OCI-LY7 (cell line): ENCODE results near the gene CACNB2. TPM values are rescaled to one million over a fixed set of nuclear protein-coding genes. Genes with fewer than 3 reads are reported as not detected.
A peak's percentile ranks its signal among the peaks of the same experiment; 100 is the strongest.

Experiments used
- BruUV-seq: library from RNA; stranded (reverse); fragments of 400-500 nt; replicated peaks from 2 replicates; lab custom pipeline; 2021; lab: Mats Ljungman, UMichigan
- CTCF ChIA-PET: fragments of 300-600 bp; sonication (Branson Sonifier 250); formaldehyde crosslinking; loops from one replicate; lab custom pipeline; 2022; ENCODE audit warnings: antibody characterized with exemption; ENCODE audit not compliant: unreplicated experiment; lab: Charles Lee
- POLR2A ChIA-PET: fragments of 300-600 bp; sonication (Branson Sonifier 250); formaldehyde crosslinking; loops from one replicate; lab custom pipeline; 2022; ENCODE audit warnings: antibody characterized with exemption; lab: Charles Lee
- DNase-seq: peaks from one replicate; pipeline ENCODE4 v3.0.0-alpha.2; 2015; ENCODE audit warnings: low spot score
- H2AFZ ChIP-seq: fragments of 200-600 bp; sonication (generic), shearing (Covaris generic); 2 replicates; pipeline ENCODE4 v1.6.1; 2014; ENCODE audit warnings: mild to moderate bottlenecking, antibody characterized with exemption, low read length, moderate library complexity
- H3K27ac ChIP-seq: fragments of 200-600 bp; sonication (generic); 2 replicates; pipeline ENCODE4 v1.5.1; 2014; ENCODE audit warnings: mixed run types, low read depth, mild to moderate bottlenecking, moderate library complexity, low read length, inconsistent platforms; ENCODE audit not compliant: poor library complexity, severe bottlenecking
- H3K36me3 ChIP-seq: fragments of 200-600 bp; sonication (generic); 2 replicates; pipeline ENCODE4 v1.6.1; 2014; ENCODE audit warnings: mild to moderate bottlenecking, antibody characterized with exemption, low read length, moderate library complexity, mixed read lengths; ENCODE audit not compliant: insufficient read depth
- H3K4me1 ChIP-seq: fragments of 200-600 bp; sonication (generic); 2 replicates; pipeline ENCODE4 v1.5.1; 2014; ENCODE audit warnings: mild to moderate bottlenecking, low read length; ENCODE audit not compliant: insufficient read depth, poor library complexity, severe bottlenecking
- H3K4me2 ChIP-seq: fragments of 200-600 bp; sonication (generic); 2 replicates; pipeline ENCODE4 v1.6.1; 2014; ENCODE audit warnings: mild to moderate bottlenecking, low read length
- H3K4me3 ChIP-seq: fragments of 200-600 bp; sonication (generic); 2 replicates; pipeline ENCODE4 v1.5.1; 2014; ENCODE audit warnings: mild to moderate bottlenecking, low read depth, low read length; ENCODE audit not compliant: poor library complexity, severe bottlenecking
- H3K79me2 ChIP-seq: fragments of 200-600 bp; sonication (generic); 2 replicates; pipeline ENCODE4 v1.6.1; 2016; ENCODE audit warnings: low read depth, mild to moderate bottlenecking, low read length, moderate library complexity, mixed read lengths; ENCODE audit not compliant: insufficient read depth
- H3K9me2 ChIP-seq: fragments of 200-600 bp; sonication (generic); 2 replicates; pipeline ENCODE4 v1.6.1; 2016; ENCODE audit warnings: mild to moderate bottlenecking, low read length, mixed read lengths; ENCODE audit not compliant: insufficient read depth
- H3K9me3 ChIP-seq: fragments of 200-600 bp; sonication (generic); 2 replicates; pipeline ENCODE4 v1.6.1; 2014; ENCODE audit warnings: mild to moderate bottlenecking, mixed run types, low read length, mixed read lengths
- H4K20me1 ChIP-seq: fragments of 200-600 bp; sonication (generic); 2 replicates; pipeline ENCODE4 v1.6.1; 2014; ENCODE audit warnings: mild to moderate bottlenecking, antibody characterized with exemption, low read length, moderate library complexity, mixed read lengths; ENCODE audit not compliant: insufficient read depth
- CTCF ChIP-seq: fragments of 200-600 bp; sonication (generic); conservative IDR thresholded peaks from 2 replicates; pipeline ENCODE4 v1.5.1; 2014; ENCODE audit warnings: mild to moderate bottlenecking, antibody characterized with exemption, low read length, moderate library complexity, mixed read lengths
- EZH2phosphoT487 ChIP-seq: fragments of 200-600 bp; sonication (generic); IDR thresholded peaks from 2 replicates; pipeline ENCODE4 v1.6.1; 2018; ENCODE audit warnings: low read depth, borderline replicate concordance, mild to moderate bottlenecking, mixed run types, antibody characterized with exemption, low read length, moderate library complexity, mixed read lengths
- intact Hi-C: fragments of 100-400 bp; cut with micrococcal nuclease; formaldehyde crosslinking; loops from one replicate; pipeline ENCODE4 v1.10.0; 2022; ENCODE audit not compliant: unreplicated experiment
- total RNA-seq, 2 experiments: library from RNA; depleted of rRNA in 1 of 2; stranded (reverse); fragments of >200 nt in 1 of 2; shearing (Covaris generic) in 1 of 2; gene quantifications; 2 replicates each; pipeline ENCODE4 v1.2.3, GENCODE V29; 2014 to 2022

CACNB2 gene
- total RNA-seq, 2 experiments from 2014 or later = not detected

- no peak overlapping the region for H3K4me3 ChIP-seq
- no peaks in the 10 kb centered on the region for H3K4me1 ChIP-seq
- no peaks in the 10 kb centered on the region for H3K9me2 ChIP-seq
- H3K36me3 ChIP-seq = no peaks in the 10 kb centered on the region
- H3K27ac ChIP-seq = no peak overlapping the region
- no TSS peak for BruUV-seq
- peak; percentile 6 for DNase-seq
- H3K9me3 ChIP-seq = no peaks in the 10 kb centered on the region
- no peak overlapping the region for H2AFZ ChIP-seq
- TF ChIP-seq CTCF = peak; percentile 67
- no peak for TF ChIP-seq EZH2phosphoT487
- CTCF ChIA-PET = no interaction called here
- no peaks in the 10 kb centered on the region for H3K79me2 ChIP-seq
- intact Hi-C loops = loop anchor here (10.0 kb wide), 2 partner anchors 370 to 470 kb away; no protein-coding TSS in a partner anchor
- no peak overlapping the region for H3K4me2 ChIP-seq
- POLR2A ChIA-PET = no interaction called here
- no peaks in the 10 kb centered on the region for H4K20me1 ChIP-seq
Measured at GRCh38 chr10:18214691-18215563, 74.7 kb downstream of the CACNB2 start.

DNA sequence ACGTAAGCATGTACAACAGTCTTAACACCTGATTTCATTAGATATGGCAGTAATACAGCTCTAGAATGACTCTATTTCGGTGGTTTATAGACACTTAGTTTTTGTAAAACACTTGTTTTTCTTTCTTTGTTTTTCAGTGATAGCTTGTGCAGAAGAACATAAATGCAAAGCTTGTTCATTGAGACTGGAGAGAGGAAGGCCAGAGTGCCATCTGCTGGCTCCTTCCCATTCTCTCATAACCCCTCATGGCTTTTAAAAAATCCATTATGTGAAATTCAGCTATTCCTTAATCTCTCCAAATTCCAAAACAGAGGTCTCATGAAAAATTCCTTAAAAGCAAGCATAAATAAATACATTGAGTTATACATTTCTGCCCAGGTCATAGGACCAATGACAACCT is 76.3 kb downstream of the CACNB2 start:
- intact Hi-C loops = loop anchor here (10.0 kb wide), 2 partner anchors 372 to 472 kb away; no protein-coding TSS in a partner anchor
- BruUV-seq = no TSS peak
- DNase-seq = no peak
- Histone ChIP-seq H3K9me3 (no peaks in the 10 kb centered on the region), H3K36me3 (no peaks in the 10 kb centered on the region), H3K79me2 (no peaks in the 10 kb centered on the region), H3K9me2 (no peaks in the 10 kb centered on the region), H3K4me1 (no peaks in the 10 kb centered on the region), H4K20me1 (no peaks in the 10 kb centered on the region), H3K4me3 (no peak overlapping the region), H3K27ac (no peak overlapping the region), H2AFZ (no peak overlapping the region), H3K4me2 (no peak overlapping the region)
- ChIA-PET POLR2A (no interaction called here), CTCF (no interaction called here)
- TF ChIP-seq EZH2phosphoT487 (no peak), CTCF (peak; percentile 55)

GRCh38 chr10:18217577-18217976 is 77.4 kb downstream of the CACNB2 start:
- H4K20me1 ChIP-seq = no peaks in the 10 kb centered on the region
- no peaks in the 10 kb centered on the region for H3K9me3 ChIP-seq
- no peaks in the 10 kb centered on the region for H3K4me1 ChIP-seq
- no peak overlapping the region for H2AFZ ChIP-seq
- no peaks in the 10 kb centered on the region for H3K79me2 ChIP-seq
- no peak overlapping the region for H3K4me3 ChIP-seq
- POLR2A ChIA-PET = interaction anchor here (0.6 to 0.7 kb wide), 2 partner anchors 74 to 367 kb away, joined by 3 read pairs; no protein-coding TSS in a partner anchor
- no peak for DNase-seq
- intact Hi-C loops = loop anchor here (10.0 kb wide), 2 partner anchors 373 to 473 kb away; no protein-coding TSS in a partner anchor
- no peak overlapping the region for H3K27ac ChIP-seq
- H3K36me3 ChIP-seq = no peaks in the 10 kb centered on the region
- H3K4me2 ChIP-seq = no peak overlapping the region
- no peaks in the 10 kb centered on the region for H3K9me2 ChIP-seq
- BruUV-seq = no TSS peak
- CTCF ChIA-PET = no interaction called here
- TF ChIP-seq EZH2phosphoT487 = no peak
